Cardiac fibroblast (primary cell): ENCODE results near the gene LARGE1.

ENCODE experiments used
- DNase-seq, 2 donors: peaks; one replicate each; pipeline versions ENCODE4 v3.0.0 to v3.0.0-alpha.2; 2010; ENCODE audit warnings: low read depth in 2 of 2
- H3K4me3 ChIP-seq, 2 donors: replicated peaks in 1 of 2; 1 replicate in 1 of 2; 2 replicates in 1 of 2; pipeline ENCODE4 v1.5.1; 2011; ENCODE audit warnings: low read depth in 2 of 2, low read length in 2 of 2, mild to moderate bottlenecking in 2 of 2, moderate library complexity in 1 of 2
- TF ChIP-seq, protein P1 (sequence below): IDR thresholded peaks from one replicate; pipeline ENCODE4 v1.5.1; 2011; ENCODE audit warnings: low read depth, mild to moderate bottlenecking, low read length, inconsistent platforms

Gene LARGE1

DNA sequence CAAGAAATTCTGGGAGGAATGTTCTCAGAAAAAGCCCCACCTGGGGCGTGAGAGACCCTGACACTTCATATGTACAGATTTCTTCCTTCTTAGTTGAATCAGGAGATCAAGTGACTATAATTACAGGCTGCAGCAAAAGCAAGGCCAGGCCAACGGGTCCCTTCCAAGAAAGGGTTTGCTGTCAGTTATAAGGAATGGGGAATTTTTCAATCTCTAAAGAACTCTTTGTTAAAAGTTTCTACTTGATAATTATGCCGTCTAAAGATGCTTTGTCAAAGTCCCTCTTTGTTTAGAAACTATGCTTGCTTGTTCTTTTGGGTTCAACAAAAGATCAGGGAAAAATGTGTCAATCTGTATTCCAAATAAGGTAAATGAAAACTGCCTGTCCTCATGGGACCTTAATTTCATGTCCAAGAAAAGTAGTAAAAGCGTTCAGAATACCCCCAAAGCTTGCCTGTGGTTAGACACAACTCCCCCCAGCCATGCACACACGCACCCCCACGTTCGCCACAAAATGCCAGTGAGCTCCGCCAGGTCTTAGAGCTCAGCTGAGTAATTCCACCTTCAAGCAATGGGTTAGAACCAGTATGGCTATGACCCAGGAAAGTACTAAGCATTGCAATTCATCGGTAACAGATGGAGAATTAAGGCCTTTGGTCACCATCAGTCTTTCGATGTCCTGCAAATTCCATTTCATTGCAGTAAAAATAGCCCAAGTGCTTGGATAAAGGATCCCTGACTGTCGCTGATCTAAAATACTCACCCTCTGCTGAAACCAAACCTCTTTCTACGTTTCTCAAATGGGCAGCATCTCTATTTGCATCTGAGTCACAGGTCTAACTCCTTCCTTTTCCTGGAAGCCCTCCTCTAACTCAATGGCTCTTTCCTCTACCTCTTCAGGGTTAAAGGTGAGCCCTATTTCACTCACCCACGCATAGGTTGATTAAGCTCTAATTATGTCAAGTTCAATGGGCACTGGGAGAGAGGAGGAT, 442.9 kb downstream of the LARGE1 start:
- TF ChIP-seq, protein P1, sequence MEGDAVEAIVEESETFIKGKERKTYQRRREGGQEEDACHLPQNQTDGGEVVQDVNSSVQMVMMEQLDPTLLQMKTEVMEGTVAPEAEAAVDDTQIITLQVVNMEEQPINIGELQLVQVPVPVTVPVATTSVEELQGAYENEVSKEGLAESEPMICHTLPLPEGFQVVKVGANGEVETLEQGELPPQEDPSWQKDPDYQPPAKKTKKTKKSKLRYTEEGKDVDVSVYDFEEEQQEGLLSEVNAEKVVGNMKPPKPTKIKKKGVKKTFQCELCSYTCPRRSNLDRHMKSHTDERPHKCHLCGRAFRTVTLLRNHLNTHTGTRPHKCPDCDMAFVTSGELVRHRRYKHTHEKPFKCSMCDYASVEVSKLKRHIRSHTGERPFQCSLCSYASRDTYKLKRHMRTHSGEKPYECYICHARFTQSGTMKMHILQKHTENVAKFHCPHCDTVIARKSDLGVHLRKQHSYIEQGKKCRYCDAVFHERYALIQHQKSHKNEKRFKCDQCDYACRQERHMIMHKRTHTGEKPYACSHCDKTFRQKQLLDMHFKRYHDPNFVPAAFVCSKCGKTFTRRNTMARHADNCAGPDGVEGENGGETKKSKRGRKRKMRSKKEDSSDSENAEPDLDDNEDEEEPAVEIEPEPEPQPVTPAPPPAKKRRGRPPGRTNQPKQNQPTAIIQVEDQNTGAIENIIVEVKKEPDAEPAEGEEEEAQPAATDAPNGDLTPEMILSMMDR, result no peak
- H3K4me3 ChIP-seq, result no peak overlapping the region
- DNase-seq, result no peak

DNA sequence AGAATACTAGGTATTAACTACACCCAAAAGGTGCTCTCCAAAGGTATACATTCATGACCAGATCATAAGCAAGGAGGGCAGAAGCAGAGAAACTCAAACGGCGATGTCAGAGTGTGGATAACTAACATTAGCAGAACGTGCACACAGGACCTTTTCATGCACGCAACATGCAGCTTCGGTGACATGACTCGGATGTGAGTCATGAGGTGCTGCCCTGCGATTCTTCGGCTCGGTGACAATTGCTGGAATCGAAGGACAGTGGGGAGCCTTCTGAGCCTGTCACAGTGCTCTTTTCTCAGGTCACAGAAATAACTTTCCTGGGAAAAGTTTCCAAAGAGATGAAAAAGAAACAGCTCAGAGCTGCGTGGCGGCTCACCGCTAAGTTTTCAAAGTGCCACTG, 443.6 kb downstream of the LARGE1 start:
- no peak overlapping the region for H3K4me3 ChIP-seq
- TF ChIP-seq, protein P1, result no peak
- DNase-seq, result peak in 1 of 2 donors; percentile 14

DNA sequence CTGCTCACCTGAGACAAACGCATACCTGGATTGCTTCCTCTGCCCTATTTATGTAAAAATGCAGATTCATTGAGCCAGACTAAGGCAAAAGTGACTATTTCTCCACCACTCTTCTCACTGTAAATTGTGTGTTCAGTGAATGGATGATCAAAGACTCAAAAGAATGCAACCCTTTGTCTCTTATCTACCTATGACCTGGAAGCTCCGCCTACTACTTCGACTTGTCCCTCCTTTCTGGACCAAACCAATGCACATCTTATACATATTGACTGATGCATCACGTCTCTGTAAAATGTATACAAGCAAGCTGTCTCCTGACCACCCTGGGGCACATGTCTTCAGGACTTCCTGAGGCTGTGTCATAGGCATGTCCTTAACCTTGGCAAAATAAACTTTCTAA, 444.1 kb downstream of the LARGE1 start:
- no peak overlapping the region for H3K4me3 ChIP-seq
- no peak for DNase-seq
- TF ChIP-seq, protein P1, result no peak

DNA sequence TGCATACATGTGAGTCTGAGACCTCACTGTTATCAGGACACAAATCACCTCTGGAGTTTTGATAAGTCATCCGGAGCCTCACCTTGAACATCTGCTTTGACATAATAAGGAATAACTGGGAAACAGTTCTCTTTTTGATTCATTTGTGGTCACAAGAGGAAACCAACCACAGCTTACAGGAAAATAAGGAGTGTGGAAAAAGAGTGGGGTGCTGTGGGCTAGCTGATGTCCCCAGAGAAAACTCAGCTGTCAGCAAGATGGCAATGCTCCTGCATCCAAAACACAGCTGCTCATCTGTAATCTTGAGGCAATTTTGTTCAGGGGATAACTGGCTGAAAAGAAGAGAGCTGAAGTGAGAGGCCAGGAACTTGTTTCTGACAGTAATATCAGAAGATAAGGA, 445.7 kb downstream of the LARGE1 start:
- no peak for DNase-seq
- TF ChIP-seq, protein P1, result no peak
- H3K4me3 ChIP-seq, result no peak overlapping the region

DNA sequence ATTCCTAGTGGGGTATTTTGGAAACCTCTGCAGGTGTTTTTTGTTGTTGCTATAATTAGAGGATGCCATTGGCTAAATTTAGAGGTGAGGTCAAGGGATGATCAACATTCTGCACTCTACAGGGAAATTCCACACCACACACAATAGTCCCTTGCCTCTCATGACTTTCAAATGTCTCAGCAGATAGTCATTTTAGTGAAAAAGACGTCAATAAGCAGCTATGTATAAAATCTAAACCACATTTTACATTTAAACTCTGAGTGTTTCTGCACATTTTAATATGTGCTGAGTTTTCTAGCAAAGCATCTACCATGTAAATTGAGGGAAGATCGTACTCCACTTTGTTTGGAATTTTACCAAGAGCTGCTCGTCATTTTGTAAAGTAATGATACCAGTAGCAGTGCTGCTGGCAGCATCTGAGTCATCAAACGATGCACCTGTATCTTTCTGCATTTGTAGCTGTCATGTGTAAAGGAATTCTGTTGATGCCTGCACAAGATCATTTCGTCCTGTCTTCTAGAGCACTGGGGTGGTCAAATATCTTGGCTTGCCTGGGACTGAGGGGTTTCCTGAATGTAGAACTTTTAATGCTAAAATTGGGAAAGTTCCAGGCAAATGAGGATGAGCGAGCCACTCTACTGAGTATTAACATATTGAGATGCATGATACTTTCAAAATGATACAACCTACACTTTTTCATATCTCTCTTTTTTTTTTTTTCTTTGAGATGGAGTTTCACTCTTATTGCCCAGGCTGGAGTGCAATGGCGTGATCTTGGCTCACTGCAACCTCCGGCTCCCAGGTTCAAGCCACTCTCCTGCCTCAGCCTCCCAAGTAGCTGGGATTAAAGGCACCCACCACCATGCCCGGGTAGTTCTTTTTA, 447.6 kb downstream of the LARGE1 start:
- DNase-seq, result no peak
- TF ChIP-seq, protein P1, result no peak
- no peak overlapping the region for H3K4me3 ChIP-seq

DNA sequence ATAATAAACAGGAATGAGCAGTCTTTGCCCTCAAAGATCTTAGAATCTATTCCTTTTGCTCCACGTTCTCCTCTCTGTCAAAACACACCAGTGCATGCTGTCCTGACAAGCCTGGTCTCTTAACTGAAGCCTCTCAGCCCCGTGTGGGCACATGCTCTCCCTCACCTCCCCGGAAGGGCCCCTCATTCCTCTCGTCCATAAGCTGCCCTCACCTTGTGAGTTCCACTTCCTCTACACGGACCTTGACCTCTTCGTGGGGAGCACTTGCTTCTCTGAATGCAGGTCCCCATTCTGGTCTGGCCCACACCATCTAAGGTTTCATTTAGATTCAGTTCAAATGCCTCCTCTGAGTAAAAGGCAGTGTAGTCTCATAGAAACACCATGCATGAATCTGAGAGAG, 449.8 kb downstream of the LARGE1 start:
- DNase-seq, result no peak
- H3K4me3 ChIP-seq, result no peak overlapping the region
- TF ChIP-seq, protein P1, result no peak
